ENCODE measurements around the gene DNAJC4.
A peak's percentile ranks its signal among the peaks of the same experiment; 100 is the strongest.

DNAJC4 gene

DNA sequence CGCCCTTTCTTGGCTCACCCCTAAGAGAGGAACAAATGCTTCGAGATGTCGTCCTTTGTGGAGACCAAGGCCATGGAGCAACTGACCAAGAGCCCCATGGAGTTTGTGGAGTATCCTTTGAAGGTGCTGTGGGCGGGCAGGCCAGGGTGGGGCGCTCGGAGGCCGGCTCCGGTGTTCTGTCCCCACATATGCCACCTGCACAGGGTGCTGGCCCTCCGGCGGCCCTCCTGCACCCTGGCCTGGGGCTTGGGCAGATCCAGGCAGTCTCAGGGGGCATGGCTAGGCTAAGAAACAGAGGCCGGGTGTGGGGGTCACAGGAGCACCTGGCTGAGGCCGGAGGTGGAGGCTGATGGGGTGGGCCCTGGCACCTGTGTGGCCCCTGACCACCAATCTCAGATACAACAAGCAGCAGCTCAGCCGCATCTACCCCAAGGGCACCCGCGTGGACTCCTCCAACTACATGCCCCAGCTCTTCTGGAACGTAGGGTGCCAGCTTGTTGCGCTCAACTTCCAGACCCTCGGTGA, 31.3 kb downstream of the DNAJC4 start:
- no peak for DNase-seq

DNA sequence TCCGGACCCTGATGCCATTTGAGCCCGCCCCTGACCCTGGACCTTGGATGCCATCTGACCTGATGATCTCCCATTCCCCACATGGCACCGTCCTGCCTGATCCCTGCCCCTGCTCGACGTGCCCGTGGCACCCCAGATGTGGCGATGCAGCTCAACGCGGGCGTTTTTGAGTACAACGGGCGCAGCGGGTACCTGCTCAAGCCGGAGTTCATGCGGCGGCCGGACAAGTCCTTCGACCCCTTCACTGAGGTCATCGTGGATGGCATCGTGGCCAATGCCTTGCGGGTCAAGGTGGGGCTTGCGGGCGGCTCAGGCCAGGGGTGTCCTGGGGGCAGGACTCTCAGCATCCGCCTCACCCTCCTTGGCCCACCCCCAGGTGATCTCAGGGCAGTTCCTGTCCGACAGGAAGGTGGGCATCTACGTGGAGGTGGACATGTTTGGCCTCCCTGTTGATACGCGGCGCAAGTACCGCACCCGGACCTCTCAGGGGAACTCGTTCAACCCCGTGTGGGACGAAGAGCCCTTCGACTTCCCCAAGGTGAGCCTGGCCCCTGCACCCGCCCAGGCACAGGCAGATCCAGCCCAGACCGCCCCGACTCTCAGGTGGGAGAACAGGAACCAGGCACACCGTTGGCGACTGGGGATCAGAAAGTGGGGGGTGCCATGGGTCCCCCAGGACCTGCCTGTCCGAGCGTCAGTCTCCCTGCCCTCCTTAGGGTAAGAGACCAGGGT, 32.1 kb downstream of the DNAJC4 start:
- no peak for DNase-seq

DNA sequence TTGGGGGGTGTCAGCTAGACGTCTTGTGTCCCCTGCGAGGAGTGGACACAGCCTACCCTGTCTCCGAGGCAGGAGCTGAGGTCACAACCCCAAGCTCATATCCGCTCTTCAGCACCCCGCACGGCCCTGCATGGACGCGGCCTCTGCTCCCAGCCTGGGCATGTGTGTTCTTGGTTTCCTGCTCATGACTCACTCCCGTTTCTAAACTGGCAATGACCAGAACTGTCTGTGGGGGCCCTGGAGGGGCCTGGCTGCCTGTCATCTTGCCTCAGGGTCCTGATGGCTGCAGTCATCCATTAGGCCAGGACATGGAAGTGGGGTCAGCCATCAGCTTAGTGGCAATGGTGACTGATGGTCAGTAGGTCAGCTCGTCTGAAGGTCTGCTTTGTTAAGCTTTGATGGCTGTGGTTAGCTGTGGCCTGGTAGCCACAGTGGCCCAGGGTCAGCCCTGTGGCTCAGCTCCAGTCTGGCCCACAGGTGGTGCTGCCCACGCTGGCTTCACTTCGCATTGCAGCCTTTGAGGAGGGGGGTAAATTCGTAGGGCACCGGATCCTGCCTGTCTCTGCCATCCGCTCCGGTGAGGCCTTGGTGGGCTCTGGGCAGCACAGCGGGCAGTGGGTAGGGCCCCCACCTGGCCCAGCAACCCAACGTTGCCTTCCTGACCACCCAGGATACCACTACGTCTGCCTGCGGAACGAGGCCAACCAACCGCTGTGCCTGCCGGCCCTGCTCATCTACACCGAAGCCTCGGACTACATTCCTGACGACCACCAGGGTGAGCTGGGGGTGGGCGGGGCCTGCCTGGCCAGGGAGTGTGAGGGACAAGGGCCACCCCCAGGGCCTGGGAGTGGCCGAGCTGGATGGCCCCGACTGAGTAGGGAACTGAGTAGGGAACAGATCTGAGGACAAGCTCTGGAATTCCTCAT, 32.9 kb downstream of the DNAJC4 start:
- no peak for DNase-seq

DNA sequence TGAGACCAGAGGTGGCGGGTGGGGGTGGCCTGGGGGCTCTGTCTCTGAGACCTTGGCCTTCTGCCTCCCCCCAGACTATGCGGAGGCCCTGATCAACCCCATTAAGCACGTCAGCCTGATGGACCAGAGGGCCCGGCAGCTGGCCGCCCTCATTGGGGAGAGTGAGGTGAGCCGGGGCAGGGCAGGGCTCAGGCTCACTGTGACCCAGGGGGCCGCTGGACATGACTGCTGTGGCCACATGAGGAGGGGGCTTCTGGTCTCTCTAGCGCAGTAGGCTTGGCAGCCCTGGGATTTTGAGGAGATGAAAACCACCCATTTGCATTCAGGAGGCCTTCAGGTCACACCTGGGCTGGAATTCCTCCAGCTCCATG, 33.6 kb downstream of the DNAJC4 start:
- no peak for DNase-seq

DNA sequence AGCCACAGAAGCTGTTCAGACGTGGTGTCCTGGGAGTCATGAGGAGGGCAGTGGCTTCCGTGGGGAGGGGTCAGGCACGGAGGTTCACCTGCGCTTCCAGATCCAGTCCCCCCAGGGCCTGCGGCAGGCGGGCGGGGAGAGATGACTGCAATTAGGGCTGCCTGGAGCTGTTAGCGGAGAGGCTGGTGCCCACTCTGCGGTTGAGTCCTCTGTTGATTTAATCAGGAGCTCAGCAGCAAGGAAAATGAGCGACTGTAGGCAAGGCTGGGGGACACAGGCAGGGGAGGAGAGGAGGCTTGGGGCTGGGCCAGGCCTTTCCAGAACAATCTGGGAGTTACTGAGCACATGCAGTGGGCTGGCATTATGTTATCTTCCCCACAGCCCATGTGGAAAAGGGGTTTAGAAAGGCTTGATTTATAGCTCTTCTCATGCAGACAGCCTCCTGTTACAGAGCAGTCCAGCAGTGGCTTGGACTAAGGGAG, 34.1 kb downstream of the DNAJC4 start:
- peak; percentile 59 for DNase-seq

DNA sequence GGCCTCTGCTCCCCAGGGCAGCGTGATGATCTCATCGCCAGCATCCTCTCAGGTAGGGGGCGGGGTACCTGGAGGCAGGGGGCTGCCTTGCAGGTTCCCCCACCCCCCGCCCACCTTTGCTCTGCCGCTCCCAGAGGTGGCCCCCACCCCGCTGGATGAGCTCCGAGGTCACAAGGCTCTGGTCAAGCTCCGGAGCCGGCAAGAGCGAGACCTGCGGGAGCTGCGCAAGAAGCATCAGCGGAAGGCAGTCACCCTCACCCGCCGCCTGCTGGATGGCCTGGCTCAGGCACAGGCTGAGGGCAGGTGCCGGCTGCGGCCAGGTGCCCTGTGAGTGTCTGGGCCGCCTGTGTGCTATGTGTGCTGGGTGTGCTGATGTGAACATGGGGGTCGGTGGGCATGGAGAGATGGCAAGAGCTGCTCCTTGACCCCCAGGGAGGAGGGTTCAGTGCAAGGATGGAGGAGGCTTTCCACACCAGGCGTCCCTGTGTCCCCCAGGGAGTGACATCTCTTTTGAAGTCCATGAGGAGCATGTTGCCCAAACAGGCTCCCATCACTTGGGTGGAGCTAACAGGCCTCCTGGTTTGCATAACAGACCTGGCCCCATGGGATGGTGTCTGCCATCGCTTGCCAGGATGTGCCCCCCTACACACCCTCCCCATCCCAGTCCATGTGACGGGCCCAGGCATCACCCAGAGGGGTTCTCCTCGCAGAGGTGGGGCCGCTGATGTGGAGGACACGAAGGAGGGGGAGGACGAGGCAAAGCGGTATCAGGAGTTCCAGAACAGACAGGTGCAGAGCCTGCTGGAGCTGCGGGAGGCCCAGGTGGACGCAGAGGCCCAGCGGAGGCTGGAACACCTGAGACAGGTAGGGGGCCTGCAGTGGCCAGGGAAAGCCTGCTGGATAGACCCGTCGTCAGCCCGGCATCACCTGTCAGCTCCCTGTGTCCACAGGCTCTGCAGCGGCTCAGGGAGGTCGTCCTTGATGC, 35.1 kb downstream of the DNAJC4 start:
- no peak for DNase-seq

DNA sequence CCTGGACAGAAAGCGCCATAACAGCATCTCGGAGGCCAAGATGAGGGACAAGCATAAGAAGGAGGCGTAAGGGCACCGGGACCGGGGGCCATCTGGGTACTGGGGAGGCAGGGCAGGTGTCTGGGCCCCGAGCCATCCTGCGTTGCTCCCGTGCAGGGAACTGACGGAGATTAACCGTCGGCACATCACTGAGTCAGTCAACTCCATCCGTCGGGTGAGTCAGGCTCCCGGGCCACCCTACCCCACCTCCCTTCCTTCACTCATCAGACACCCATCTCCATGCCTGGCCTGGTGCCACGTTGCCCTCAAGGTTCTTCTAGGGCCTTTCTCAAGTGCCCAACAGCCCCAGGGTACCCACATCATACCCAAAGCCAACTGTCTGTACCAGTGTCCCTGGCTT, 36.0 kb downstream of the DNAJC4 start:
- DNase-seq, result no peak

DNA sequence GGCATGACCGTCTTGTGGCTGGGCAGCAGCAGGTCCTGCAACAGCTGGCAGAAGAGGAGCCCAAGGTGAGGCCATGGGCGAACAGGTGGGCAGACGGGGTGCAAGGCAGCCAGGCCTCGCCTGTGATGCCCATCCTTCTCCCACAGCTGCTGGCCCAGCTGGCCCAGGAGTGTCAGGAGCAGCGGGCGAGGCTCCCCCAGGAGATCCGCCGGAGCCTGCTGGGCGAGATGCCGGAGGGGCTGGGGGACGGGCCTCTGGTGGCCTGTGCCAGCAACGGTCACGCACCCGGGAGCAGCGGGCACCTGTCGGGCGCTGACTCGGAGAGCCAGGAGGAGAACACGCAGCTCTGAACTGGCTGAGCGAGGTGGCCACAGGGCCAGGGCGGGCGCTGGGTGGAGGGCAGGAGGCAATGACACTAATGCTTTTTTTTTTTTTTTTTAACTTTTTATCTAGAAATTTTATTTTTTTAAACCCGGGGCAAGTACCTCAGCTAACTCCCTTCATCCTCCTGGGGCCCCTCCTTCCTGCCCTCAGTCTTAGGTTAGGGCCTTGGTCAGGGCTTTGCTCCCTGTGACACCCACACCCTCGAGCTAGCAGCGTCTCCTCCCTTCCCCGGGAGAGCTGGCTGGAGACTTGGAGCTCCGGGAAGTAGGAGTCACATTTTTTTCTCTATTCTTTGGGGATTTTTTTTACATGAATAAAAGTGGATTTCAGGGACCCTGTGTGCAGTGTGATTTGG, 37.0 kb downstream of the DNAJC4 start:
- DNase-seq, result peak; percentile 33

DNA sequence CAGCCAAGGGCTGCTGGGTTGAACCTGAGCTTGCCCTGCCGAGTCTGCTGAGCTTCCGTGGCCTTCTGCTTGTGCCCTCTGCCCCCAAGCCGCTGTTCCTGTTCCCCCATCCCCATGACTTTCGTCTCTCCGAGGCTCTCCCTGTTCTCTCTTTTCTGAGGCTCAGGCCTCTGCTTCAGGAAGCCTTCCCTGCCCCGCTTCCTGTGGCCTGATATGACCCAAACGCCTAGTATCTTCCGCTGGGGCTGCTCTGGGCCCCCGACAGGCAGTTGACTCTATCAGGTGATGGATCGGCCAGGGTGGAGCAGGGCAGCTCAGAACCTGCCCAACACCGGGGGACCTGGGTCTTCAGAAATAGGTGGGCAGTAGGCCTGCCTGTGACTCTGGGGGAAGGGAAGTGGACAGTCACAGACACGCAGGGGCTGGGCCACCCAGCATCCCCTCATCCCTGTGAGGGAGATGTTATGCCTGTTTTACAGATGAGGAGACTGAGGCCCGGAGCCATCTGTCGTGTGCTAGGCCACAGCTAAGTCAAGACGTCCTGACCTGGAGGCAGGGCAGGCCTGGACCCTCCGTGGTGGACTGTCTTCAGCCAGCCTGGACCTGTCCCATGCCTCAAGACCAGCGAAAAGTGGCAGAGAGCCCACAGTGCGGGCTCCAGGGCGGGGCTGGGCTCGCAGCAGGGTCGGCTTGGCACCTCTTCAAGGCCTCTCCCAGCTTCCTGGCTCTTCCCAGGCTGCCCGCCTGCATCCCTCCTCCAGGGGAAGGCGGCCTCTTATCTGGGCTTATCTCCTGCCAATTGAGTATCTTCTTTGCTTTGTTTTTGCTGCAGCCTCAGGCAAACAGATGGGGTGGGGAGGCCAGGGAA, 37.9 kb downstream of the DNAJC4 start:
- DNase-seq, result no peak

DNA sequence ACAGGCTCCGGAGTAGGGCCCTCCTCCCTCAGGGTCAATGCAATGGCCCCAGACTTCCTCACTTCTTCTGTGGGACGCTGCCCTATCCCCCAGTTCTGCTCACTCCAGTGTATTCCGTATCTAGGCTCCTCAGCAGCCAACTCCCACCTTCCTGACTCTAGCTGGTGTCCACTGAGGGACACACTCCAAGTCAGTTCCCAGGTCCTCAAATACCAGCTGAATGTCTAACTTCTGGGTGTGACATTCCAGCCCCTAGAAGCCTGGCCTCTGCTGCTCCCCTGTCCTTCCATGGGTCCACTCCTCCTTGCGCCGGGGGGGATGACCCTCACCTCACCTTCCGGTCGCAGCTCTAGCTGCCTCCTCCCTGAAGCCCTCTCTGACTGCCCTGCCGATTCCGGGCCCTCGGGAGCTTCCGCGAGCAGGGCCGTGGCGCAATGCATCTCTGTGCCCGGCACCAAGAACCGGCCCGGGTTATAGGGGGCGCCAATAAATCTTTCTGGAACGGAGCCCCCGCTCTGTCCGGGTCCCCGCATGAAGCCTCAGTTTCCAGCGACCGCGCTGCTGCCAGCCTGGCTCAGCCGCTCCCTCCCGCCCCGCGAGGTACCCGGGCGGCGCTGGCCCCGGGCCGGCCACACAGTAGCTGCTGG, 38.7 kb downstream of the DNAJC4 start:
- DNase-seq, result no peak

DNA sequence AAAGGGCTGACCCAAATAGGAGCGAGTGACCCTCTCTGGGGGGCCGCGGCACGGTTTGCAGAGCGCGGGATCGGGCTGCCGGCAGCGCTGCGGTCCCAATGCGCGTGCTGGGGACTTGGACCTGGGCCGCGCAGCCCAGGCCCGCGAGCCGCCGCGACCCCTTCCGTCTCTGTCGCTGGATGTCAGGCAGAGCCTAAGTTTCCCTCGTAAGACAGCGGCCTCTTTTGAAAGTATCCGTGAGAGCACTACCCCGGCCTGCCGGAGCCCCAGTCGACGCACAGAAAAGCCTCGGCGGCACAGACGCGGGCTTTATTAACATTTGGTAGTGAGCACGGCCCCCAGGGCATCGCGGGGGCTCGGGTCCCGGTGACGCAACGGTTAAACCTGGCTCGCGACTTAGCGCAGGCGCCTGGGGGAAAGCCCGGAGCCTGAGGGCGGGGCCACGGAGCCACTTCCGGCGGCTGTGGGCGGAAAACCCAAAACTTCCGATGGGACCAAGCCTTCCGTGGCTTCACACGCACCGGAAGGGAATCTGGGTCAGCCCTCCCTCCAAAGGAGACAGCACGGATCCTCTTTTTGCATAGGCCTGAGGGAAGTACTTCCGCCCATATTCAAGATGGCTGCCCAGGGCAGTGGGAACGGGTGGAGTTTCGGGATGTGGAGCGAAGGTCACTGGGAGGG, 39.3 kb downstream of the DNAJC4 start:
- DNase-seq, result peak; percentile 90

DNA sequence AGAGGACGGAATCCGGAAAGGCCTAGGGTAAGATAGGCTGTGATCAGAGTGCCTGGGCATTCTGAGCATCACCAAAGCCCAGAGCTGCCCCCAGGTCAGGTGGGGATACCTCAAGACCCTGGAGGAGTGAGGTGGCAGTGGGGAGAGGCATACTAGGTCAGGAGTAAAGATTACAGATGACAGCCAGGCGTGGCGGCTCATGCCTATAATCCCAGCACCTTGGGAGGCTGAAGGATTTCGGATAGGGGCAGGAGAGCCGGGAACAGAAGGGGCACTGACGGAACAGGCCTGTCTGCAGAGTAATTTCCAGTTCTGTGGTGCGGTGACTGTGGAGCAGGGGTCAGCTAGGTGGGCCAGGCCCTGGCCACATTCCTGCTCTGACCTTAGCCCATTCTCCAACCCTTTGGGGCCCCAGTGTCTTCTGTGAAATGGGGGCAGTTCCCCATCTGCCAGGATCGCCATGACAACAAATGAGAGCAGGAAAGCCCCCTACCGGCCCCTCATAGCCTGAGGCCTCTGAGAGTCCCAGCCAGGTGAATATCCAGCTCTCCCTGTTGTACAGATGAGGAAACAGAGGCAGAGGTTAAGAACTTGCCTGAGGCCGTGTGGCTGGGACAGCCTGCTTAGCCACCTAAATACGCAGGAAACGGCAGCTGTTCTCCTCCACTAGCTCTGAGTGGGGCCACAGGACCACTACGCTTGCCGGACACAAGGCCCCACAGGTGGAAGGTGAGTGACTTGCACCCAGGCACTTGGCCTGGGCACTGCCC, 44.9 kb downstream of the DNAJC4 start:
- no peak for DNase-seq

DNA sequence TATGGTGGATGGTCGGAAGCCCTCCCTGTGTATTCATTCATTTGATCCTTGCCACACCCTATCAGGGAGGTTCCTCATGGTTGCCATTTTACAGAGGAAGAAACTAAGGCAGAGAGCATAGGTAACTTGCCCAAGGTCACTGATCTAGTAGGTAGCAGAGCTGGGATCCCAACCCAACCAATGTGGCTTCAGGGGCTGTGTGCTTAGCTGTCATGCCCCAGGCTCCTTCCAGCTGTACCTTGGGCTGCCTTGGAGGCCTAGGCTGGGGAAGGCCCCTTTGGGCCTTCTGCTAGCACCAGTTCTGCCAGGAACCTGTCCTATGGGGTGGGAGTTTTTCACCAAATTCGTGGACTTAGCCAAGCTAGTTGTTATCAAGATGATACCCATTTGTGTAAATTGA, 45.5 kb downstream of the DNAJC4 start:
- DNase-seq, result no peak

DNA sequence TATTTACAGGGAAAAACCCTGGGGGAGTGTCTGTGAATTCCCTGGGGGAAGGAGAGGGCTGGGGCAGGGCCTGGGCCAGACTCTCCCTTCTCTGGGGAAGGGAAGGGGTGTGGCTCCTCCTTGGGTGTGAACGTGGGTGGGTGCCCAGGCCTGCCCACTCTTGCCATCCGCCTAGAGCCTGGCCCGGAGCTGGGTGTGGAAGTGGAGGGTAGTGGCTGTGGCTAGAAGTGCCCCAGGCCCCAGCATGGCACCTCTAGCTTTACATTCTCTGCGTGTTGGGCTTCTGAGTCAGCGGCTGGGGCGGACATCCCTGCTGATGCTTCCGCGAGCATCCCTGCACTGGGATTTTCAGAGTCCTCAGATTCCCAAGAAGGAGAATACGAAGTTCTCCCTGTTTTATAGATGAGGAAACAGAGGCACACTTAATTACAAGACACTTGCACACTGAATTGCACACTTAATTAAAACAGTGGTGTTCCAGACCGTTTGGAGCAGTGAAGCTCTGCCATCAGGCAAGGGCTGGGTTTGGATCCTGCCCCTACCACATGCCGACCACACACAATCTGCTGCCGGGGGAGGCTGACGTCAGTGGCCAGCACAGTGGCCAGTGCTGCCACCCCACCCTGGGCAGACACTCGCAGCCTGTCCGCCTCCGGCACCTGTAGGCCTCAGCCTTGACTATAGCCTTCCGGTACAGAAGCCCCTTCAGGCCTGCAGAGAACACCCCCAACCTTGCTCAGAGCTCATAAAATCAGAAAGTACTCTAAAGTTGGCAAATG, 46.5 kb downstream of the DNAJC4 start:
- DNase-seq, result no peak

DNA sequence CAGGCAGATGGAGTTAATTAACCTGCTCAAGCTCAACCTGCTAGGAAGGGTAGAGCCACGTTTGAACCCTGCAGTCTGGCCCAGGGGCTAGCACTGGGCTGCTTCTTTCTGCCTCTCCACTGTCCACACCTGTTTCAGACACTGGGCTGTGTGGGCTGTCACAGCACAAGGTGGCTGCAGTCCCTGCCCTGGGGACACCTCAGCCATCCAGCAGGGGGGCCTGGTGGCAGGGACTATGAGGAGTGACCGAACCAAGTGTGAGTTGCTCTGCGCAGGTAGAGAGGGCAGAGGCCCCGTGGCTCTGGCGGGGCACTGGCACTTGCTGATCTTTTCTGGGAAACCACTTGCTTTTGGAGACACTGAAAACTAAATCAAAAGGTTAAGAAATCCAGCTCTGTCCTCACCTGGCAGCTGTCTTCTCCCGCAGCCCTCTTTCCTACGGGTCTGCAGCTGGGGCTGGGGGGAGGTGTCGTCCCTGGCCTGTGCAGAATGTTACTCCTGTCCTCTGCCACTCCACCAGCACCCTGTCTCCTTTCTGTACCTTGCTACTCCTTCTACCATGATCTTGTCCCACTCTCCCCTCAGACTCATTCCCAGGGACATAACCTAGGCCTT, 48.3 kb downstream of the DNAJC4 start:
- DNase-seq, result no peak

DNA sequence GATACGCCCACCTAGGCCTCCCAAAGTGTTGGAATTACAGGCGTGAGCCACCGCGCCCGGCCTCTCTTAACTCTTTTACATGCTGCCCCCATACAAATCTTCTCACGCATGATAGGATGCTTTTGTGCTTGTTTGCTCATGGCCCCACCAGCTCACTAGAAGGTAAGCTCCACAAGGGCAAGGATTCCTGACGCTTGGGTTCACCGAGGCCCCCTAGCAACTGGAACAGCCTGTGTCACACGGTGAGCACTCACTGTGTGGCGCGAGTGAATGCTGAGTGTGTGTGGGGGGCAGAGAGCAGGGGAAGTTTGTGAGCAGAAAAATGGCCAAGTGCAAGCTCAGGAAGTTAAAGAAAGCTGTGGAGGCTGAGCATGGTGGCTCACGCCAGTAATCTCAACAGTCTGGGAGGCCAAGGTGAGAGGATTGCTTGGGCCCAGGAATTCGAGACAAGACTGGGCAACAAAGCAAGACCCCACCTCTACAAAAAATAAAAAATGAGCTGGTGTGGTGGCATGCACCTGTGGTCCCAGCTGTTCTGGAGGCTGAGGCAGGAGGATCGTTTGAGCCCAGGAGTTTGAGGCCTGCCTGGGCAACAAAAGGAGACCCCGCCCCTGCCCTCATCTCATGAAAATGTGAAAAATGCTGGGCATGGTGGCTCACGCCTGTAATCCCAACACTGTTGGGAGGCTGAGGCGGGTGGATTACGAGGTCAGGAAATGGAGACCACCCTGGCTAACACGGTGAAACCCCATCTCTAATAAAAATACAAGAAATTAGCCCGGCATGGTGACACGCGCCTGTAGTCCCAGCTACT, 51.8 kb downstream of the DNAJC4 start:
- no peak for DNase-seq

DNA sequence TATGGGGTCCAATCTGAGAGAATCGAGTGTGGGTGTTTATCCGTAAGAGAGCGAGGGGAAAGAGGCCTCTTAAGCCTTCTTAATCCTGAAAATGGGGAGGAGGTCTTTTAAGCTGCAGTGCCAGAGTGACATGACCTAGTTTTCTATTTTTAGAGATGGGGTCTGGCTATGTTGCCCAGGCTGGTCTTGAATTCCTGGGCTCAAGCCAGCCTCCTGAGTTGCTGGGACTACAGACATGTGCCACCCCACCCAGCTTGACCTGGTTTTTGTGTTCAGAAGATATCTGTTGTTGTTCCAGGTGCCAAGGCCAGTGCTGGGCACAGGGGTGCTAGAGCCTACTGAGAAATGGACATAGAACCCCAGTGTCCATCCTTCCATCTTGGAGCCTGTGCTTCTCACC, 52.7 kb downstream of the DNAJC4 start:
- DNase-seq, result no peak

All from NCI-H2107 (cell line).